ENCODE results near the gene MED13. TPM values are rescaled to one million over a fixed set of nuclear protein-coding genes. Genes with fewer than 3 reads are reported as not detected.

Gene MED13
- total and polyA plus RNA-seq, 9 of the 15 experiments (the other 6 are each of a cell fraction or from before 2014, with no cell fraction given) = 5.4 to 48.4 (median 28.2) TPM

- TF ChIP-seq HINFP (tag; conservative IDR thresholded peaks at IDR 0.05; ENCODE audit: low read depth) (no peak), GTF2A2 (tag; IDR thresholded peaks at IDR 0.05) (no peak), ZNF408 (CRISPR knock-in tag; IDR thresholded peaks at IDR 0.05; ENCODE audit: low read depth) (no peak), MIER1 (IDR thresholded peaks at IDR 0.05; ENCODE audit: low read depth) (no peak), PPARD (CRISPR knock-in tag; IDR thresholded peaks at IDR 0.05) (no peak), HLTF (IDR thresholded peaks at IDR 0.05) (0 out of 2 replicates have a peak, but pooled peaks have one; percentile 67), FIP1L1 (IDR thresholded peaks at IDR 0.05; ENCODE audit: low read depth, low read length, poor library complexity, severe bottlenecking) (no peak), SMARCA4 (IDR thresholded peaks at IDR 0.05) (peak; percentile 38; the same call in 1 of the 2 replicates), ZNF75A (CRISPR knock-in tag; IDR thresholded peaks at IDR 0.05) (no peak), XRCC3 (IDR thresholded peaks at IDR 0.05) (no peak), ZNF561 (CRISPR knock-in tag; conservative IDR thresholded peaks at IDR 0.05) (no peak), ELK3 (CRISPR knock-in tag; IDR thresholded peaks at IDR 0.05) (no peak), NEUROD1 (IDR thresholded peaks at IDR 0.05; ENCODE audit: borderline replicate concordance, low read depth, low read length, partially characterized antibody) (no peak), RFX5 (IDR thresholded peaks at IDR 0.05; ENCODE audit: low read depth, low read length) (no peak), ZNF239 (CRISPR knock-in tag; IDR thresholded peaks at IDR 0.05) (no peak), ZNF780A (CRISPR knock-in tag; IDR thresholded peaks at IDR 0.05) (no peak), GATAD2A (IDR thresholded peaks at IDR 0.05) (no peak), ZBTB8A (IDR thresholded peaks at IDR 0.05; ENCODE audit: partially characterized antibody) (no peak), HMGXB4 (CRISPR knock-in tag; IDR thresholded peaks at IDR 0.05) (peak; percentile 93; the same call in 1 of the 2 replicates), SMAD3 (CRISPR knock-in tag; conservative IDR thresholded peaks at IDR 0.05) (no peak), ZZZ3 (IDR thresholded peaks at IDR 0.05) (peak; percentile 90)
- TF ChIP-seq, protein P1, sequence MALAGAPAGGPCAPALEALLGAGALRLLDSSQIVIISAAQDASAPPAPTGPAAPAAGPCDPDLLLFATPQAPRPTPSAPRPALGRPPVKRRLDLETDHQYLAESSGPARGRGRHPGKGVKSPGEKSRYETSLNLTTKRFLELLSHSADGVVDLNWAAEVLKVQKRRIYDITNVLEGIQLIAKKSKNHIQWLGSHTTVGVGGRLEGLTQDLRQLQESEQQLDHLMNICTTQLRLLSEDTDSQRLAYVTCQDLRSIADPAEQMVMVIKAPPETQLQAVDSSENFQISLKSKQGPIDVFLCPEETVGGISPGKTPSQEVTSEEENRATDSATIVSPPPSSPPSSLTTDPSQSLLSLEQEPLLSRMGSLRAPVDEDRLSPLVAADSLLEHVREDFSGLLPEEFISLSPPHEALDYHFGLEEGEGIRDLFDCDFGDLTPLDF (CRISPR knock-in tag; IDR thresholded peaks at IDR 0.05) = peak; percentile 72; the same call in 1 of the 2 replicates
- TF ChIP-seq, protein P2, sequence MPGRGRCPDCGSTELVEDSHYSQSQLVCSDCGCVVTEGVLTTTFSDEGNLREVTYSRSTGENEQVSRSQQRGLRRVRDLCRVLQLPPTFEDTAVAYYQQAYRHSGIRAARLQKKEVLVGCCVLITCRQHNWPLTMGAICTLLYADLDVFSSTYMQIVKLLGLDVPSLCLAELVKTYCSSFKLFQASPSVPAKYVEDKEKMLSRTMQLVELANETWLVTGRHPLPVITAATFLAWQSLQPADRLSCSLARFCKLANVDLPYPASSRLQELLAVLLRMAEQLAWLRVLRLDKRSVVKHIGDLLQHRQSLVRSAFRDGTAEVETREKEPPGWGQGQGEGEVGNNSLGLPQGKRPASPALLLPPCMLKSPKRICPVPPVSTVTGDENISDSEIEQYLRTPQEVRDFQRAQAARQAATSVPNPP (IDR thresholded peaks at IDR 0.05; ENCODE audit: borderline replicate concordance, insufficient read depth, insufficient read length) = no peak
These were observed 137.6 kb downstream of the MED13 start, which contains the start of gene INTS2 (continued) for GRCh38 chr17:61927208-61928100.
